Effector memory CD4-positive, alpha-beta T cell (primary cell): Measurements from ENCODE around the gene KCNJ6.
"Not testable (repeated sequence)": the region's sequence is repeated elsewhere in the genome, so short reads cannot be mapped to it uniquely, and the experiment has no call there.

Experiments used
- DNase-seq, 3 donors: peaks; one replicate each; pipeline ENCODE4 v3.0.0-alpha.2; 2020
- H3K27ac ChIP-seq: 2 replicates; pipeline ENCODE4 v1.7.0; 2013; ENCODE audit warnings: mild to moderate bottlenecking, low read length, moderate library complexity; ENCODE audit not compliant: insufficient read depth, poor library complexity, severe bottlenecking
- H3K27me3 ChIP-seq: replicated peaks from 2 replicates; pipeline ENCODE4 v1.7.0; 2013; ENCODE audit warnings: mild to moderate bottlenecking, low read length; ENCODE audit not compliant: insufficient read depth, control insufficient read depth, poor library complexity, severe bottlenecking
- H3K36me3 ChIP-seq: 2 replicates; pipeline ENCODE4 v1.7.0; 2013; ENCODE audit warnings: mild to moderate bottlenecking, low read length, moderate library complexity; ENCODE audit not compliant: control insufficient read depth, insufficient read depth
- H3K4me1 ChIP-seq: 2 replicates; pipeline ENCODE4 v1.7.0; 2013; ENCODE audit warnings: low read length, mild to moderate bottlenecking; ENCODE audit not compliant: control insufficient read depth, insufficient read depth, poor library complexity, severe bottlenecking
- H3K4me3 ChIP-seq: 2 replicates; pipeline ENCODE4 v1.7.0; 2013; ENCODE audit warnings: low read length, low read depth, mild to moderate bottlenecking; ENCODE audit not compliant: insufficient read depth, poor library complexity, severe bottlenecking
- H3K9me3 ChIP-seq: 2 replicates; pipeline ENCODE4 v1.7.0; 2013; ENCODE audit warnings: mild to moderate bottlenecking, low read length, moderate library complexity; ENCODE audit not compliant: control insufficient read depth

The KCNJ6 gene

DNA sequence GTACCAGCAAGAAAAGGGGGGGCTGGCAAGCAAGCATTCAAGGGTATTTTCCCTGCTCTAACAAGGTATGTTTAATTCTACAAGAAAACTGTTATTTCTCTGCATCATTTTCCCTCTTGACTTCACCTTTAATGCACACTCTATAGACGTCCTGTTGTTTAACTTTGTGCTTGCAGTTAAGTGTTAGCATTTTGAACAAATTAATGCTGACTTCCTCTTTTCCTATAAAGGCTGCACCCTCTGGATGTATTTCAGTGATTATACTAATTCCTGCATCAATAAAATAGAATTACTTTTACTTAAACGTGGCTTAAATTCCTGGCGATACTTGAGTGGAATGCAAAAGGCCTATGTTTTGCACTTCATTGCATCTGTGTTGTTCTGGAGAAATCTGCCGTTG, 183.3 kb downstream of the KCNJ6 start:
- H3K27ac ChIP-seq: no peak overlapping the region
- no peak for DNase-seq
- H3K4me3 ChIP-seq: no peak overlapping the region
- no peaks in the 10 kb centered on the region for H3K4me1 ChIP-seq
- H3K27me3 ChIP-seq: no peaks in the 10 kb centered on the region
- no peaks in the 10 kb centered on the region for H3K36me3 ChIP-seq
- H3K9me3 ChIP-seq: no peaks in the 10 kb centered on the region

DNA sequence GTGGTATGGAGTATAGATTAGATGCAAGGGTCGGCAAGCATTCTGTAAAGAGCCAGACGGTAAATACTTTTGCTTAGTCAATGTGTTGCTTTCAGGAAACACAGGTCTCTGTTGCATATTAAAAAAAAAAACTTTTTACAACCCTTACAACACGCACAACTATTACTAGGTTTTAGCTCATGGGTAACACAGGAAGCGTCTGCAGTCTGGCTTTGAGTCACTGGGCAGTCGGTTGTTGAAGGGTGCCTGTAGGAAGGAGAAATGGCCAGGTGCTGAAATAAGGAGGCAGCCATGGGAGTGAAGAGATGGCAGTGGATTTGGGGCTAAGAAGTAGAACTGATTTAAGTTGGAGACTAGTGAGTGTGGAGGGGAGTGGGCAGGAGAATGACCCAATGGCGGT, 192.1 kb downstream of the KCNJ6 start:
- H3K4me1 ChIP-seq: no peaks in the 10 kb centered on the region

DNA sequence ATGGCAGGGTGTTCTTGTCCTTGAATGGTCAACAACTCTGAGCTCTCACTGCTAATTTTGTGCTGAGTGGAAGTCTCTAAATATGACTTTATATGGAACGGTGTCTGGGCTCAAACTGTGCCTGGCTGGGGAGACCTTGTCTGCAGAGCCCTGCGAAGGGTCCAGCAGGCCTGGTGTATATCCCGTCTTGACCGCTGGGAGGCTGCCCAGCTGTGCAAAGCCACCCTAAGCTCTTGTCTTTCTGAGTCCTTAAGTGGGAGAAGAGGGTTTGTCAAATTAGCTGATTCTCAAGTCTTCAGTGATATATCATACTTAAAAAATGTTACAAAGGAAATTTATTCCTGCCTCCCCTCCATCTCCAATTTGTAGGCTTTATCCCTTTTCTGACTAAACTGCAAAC, 198.7 kb downstream of the KCNJ6 start:
- no peak for DNase-seq
- no peak overlapping the region for H3K27ac ChIP-seq
- no peaks in the 10 kb centered on the region for H3K9me3 ChIP-seq
- no peaks in the 10 kb centered on the region for H3K27me3 ChIP-seq
- no peaks in the 10 kb centered on the region for H3K4me1 ChIP-seq
- H3K4me3 ChIP-seq: no peak overlapping the region
- H3K36me3 ChIP-seq: no peaks in the 10 kb centered on the region

More for the DNA sequence above, 192.1 kb downstream of the KCNJ6 start:
- H3K36me3 ChIP-seq: no peaks in the 10 kb centered on the region
- no peaks in the 10 kb centered on the region for H3K27me3 ChIP-seq
- no peak for DNase-seq
- H3K4me3 ChIP-seq: no peak overlapping the region
- no peaks in the 10 kb centered on the region for H3K9me3 ChIP-seq
- no peak overlapping the region for H3K27ac ChIP-seq

DNA sequence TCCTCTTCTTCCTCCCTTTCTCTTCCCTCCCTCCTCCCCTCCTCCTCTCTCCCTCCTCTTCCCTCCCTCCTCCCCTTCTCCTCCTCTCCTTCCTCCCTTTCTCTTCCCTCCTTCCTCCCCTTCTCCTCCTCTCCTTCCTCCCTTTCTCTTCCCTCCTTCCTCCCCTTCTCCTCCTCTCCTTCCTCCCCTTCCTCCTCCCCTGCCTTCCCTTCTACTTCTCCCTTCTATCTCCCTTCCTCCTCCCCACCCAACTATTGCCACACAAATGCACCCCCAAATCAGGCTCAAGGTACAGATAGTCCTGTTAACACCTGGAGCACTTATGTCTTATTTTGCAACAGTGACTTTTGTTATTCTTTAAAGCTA, 203.7 kb downstream of the KCNJ6 start:
- not testable (repeated sequence) for H3K4me1 ChIP-seq, H3K27ac ChIP-seq, H3K4me3 ChIP-seq, H3K27me3 ChIP-seq, H3K36me3 ChIP-seq, DNase-seq, H3K9me3 ChIP-seq

DNA sequence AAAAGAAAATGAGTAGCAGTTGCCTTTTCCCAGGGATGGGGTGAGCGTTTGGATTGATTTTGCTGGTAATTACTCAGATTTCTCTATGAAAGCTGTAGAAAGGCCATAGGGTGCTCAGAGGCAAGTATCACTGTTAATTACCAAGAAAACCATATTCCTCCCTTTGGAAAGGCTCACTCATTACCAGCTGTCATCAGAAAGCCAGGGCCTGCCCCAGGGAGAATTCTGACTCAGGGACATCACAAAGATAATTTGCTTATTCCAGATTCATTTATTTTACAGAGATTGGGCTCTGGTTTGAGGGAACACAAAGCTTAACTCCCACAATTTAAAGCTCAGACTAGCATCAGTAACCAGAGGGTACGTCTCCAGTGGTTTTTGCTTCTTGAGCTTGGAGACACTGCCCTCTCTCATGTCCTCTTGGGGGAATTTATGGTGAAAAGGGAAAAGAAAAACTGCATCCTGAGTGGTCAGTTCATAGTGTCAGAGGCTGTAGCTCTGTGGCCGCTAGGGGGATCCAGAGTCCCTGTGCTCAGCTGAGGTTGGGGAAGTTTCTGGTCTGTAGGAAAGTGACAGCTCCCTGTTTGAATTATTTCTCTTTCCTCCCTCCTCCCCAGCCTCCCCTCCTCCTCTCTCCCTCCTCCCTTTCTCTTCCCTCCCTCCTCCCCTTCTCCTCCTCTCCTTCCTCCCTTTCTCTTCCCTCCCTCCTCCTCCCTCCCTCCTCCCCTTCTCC, 204.3 kb downstream of the KCNJ6 start:
- Histone ChIP-seq H3K9me3 (no peaks in the 10 kb centered on the region), H3K4me1 (no peaks in the 10 kb centered on the region), H3K36me3 (no peaks in the 10 kb centered on the region), H3K27ac (no peak overlapping the region), H3K27me3 (no peaks in the 10 kb centered on the region), H3K4me3 (no peak overlapping the region)
- no peak for DNase-seq

DNA sequence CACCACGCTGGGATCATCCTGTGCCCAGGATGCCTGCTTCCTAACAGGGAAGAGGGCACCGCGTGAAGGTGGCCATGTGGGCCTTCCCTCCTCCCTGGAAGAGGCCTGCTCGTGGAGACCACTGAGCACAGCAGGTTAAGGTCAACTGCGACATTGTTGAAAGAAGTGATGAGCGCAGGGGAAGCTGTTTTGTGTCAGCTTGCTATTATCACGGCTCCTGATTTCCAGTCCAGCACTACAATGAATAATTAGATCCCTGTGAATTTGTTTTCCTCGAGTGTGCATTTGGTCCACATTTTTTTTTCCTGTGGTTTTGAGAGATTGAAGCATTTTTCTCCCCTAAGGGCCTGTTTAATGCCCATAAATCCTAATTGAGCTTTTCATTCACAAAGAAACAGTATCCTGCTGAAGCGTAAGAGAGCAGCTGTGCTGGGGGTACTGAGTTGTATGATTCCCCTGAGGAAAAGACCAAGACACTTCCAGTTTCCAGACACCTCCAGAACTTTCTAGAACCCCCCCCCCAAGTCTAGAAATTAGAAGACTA, 204.9 kb downstream of the KCNJ6 start:
- no peak overlapping the region for H3K4me3 ChIP-seq
- DNase-seq: no peak
- H3K36me3 ChIP-seq: no peaks in the 10 kb centered on the region
- H3K27ac ChIP-seq: no peak overlapping the region
- H3K9me3 ChIP-seq: no peaks in the 10 kb centered on the region
- no peaks in the 10 kb centered on the region for H3K4me1 ChIP-seq
- no peaks in the 10 kb centered on the region for H3K27me3 ChIP-seq

DNA sequence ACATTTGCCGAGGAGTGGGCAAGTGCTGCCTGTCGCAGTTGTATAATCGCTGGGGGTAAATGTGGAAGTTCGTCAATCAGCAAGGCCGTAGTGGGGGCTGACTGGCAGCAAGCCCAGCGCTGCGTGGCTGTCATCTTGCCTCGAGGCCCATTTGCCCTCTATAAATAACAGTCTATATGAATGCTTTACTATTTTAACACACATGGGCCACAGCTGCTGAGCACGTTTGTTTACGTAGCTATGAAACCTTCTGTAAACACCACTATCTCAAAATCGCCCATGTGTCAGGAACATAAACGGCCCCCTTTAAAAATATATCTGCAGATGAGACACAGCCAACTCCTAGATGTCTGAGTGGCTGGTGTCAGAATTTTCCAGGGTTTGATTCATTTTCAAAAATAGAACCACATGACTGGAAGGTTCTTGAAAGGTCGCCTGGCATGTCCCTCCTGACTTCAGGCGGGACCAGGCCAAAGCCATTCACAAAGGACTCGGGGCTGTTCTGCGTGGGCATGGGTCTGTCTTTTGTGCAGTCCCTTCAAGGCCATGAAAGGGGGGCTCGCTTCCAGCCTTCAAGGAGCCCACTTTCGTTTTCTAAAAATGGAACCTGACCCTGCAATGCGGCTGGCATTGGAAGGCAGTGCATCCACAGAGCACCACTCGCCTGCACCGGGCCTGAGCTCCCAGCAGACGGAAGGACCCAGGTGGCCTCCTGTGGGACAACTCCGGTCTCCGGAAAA, 205.5 kb downstream of the KCNJ6 start:
- Histone ChIP-seq H3K9me3 (no peaks in the 10 kb centered on the region), H3K36me3 (no peaks in the 10 kb centered on the region), H3K4me3 (no peak overlapping the region), H3K27me3 (no peaks in the 10 kb centered on the region), H3K4me1 (no peaks in the 10 kb centered on the region), H3K27ac (no peak overlapping the region)
- DNase-seq: no peak

DNA sequence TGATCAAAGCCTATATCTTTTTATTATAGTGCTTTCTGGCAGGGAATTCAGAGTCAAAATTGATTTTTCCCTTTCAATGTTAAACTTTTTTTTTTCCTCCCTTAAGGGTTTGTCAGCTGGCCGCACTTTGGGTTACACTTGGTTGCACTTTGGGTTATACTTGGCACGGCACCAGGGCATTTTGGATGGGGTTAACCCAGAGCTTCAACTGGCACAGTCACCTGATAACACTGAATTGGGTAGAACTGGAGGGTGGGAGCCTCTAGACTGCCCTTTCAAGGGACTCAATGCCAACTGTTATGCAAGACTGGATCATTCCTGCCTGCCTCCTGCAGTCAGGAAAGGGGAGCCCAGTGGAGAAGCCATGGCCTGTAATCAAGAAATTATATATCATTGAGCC, 211.5 kb downstream of the KCNJ6 start:
- DNase-seq: no peak
- Histone ChIP-seq H3K36me3 (no peaks in the 10 kb centered on the region), H3K4me3 (no peak overlapping the region), H3K27me3 (no peaks in the 10 kb centered on the region), H3K9me3 (no peaks in the 10 kb centered on the region), H3K4me1 (no peaks in the 10 kb centered on the region), H3K27ac (no peak overlapping the region)

DNA sequence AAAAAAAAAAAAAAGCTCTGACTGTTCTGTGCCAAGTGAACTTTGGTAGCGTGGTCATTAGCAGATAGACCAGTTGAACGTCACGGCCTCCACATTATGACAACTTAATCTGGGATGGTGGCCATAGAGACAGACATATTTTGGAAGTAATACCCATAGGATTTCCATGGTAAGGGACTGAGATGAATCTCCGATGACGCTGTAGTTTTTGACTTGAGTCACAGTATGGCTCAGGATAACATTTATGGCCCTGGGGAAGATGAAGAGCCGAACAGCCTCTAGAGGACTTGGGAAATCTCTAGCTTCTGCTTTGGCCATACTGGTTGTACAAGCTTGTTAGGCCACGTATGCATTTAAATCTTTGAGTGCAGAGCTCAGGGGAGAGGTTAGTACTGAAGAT, 214.0 kb downstream of the KCNJ6 start:
- Histone ChIP-seq H3K9me3 (no peaks in the 10 kb centered on the region), H3K4me1 (no peaks in the 10 kb centered on the region), H3K36me3 (no peaks in the 10 kb centered on the region), H3K27ac (no peak overlapping the region), H3K4me3 (no peak overlapping the region), H3K27me3 (no peaks in the 10 kb centered on the region)
- no peak for DNase-seq

DNA sequence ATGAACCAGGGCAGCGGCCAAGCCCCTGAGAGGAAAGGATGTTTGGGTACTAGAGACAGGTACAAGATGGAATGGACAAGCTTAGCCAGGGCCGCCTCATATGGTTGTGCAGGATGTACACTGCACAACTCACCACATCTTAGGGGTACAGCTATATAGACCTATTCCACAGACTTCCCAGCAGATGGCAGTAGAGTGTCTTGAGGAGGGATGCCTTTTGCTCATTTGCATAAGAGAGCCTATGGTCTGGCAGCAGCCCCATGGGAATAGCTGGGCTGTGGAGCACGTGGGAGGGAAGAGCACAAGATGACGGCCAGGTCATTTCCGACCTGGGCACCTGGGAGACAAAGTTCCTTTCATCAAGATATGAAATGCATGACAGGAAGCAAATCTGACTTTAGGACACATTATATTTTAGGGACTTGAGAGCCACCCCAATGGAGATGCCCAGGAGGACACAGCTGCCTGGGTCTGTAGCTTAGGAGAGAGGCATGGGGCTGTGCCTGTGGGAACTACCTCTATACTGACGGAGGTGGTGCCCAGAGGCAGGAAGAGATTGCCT, 215.5 kb downstream of the KCNJ6 start:
- Histone ChIP-seq H3K4me3 (no peak overlapping the region), H3K27ac (no peak overlapping the region), H3K27me3 (no peaks in the 10 kb centered on the region), H3K36me3 (no peaks in the 10 kb centered on the region), H3K9me3 (no peaks in the 10 kb centered on the region), H3K4me1 (no peaks in the 10 kb centered on the region)
- no peak for DNase-seq
